A549 (cell line): ENCODE measurements around the gene THEM4. TPM values are rescaled to one million over a fixed set of nuclear protein-coding genes. Genes with fewer than 3 reads are reported as not detected.
"Not testable (repeated sequence)": the region's sequence is repeated elsewhere in the genome, so short reads cannot be mapped to it uniquely, and the experiment has no call there.

Experiments
- ATAC-seq, 2 experiments: fragments of 200-7000 bp in 1 of 2; fragments of >200 bp in 1 of 2; cut with Nextera tagmentation in 1 of 2; cut with Tn5 transposase in 1 of 2; 3 replicates each; pipeline versions ENCODE4 v1.8.0 to v1.9.1; 2018 to 2020; ENCODE audit warnings: mild to moderate bottlenecking in 1 of 2, moderate library complexity in 1 of 2
- CTCF ChIA-PET: fragments of 300-600 bp; sonication (Branson Sonifier 250); formaldehyde crosslinking; extraction: SDS; loops from one replicate; lab custom pipeline; 2021; ENCODE audit warnings: antibody characterized with exemption, inconsistent platforms; lab: Yijun Ruan, JAX
- POLR2A ChIA-PET: fragments of 350-600 bp; formaldehyde crosslinking; extraction: SDS; loops from one replicate; lab custom pipeline; 2021; ENCODE audit warnings: antibody characterized with exemption, inconsistent platforms; lab: Yijun Ruan, JAX
- DNase-seq, 2 experiments: peaks; one replicate each; pipeline versions ENCODE4 v3.0.0 to v3.0.0-alpha.2; 2011 to 2016; ENCODE audit warnings: low read depth in 1 of 2, low spot score in 1 of 2
- FAIRE-seq: peaks from 2 replicates; lab custom pipeline; 2011; peaks lifted over from hg19 to GRCh38; lab: Jason Lieb, UNC
- H3K27ac ChIP-seq, 2 experiments: fragments of >200 bp; sonication (Bioruptor Twin); formaldehyde crosslinking; 3 replicates each; pipeline ENCODE4 v1.5.1; 2016 to 2017
- H3K4me1 ChIP-seq: fragments of >200 bp; sonication (Bioruptor Twin); formaldehyde crosslinking; 3 replicates; pipeline ENCODE4 v1.6.1; 2016
- H3K4me2 ChIP-seq: fragments of >200 bp; sonication (Bioruptor Twin); formaldehyde crosslinking; 3 replicates; pipeline ENCODE4 v1.6.1; 2016
- H3K4me3 ChIP-seq: fragments of >200 bp; sonication (Bioruptor Twin); formaldehyde crosslinking; 3 replicates; pipeline ENCODE4 v1.5.1; 2016
- H3K9me3 ChIP-seq: fragments of >200 bp; sonication (Bioruptor Twin); formaldehyde crosslinking; 3 replicates; pipeline ENCODE4 v1.6.1; 2016
- CEBPB ChIP-seq, 2 experiments: fragments of >200 bp in 1 of 2; sonication (Bioruptor Twin) in 1 of 2; formaldehyde crosslinking in 1 of 2; IDR thresholded peaks; 2 replicates each; pipeline ENCODE4 v1.6.1; 2012 to 2016
- ESRRA ChIP-seq: fragments of 150-350 bp; IDR thresholded peaks from 2 replicates; pipeline ENCODE4 v1.6.1; 2014; ENCODE audit warnings: mild to moderate bottlenecking, low read length, borderline replicate concordance
- FOSB ChIP-seq: fragments of 250-450 bp; sonication (Bioruptor Pico); IDR thresholded peaks from 2 replicates; pipeline ENCODE4 v1.5.0; 2020; ENCODE audit warnings: mild to moderate bottlenecking, moderate library complexity
- POLR2AphosphoS2 ChIP-seq: conservative IDR thresholded peaks from 2 replicates; pipeline ENCODE4 v1.6.1; 2012; ENCODE audit warnings: low read length, improper control_type of control experiment, inconsistent platforms
- RARB ChIP-seq: fragments of 250-450 bp; sonication (Bioruptor Pico); IDR thresholded peaks from 2 replicates; pipeline ENCODE4 v1.8.0; 2021; ENCODE audit warnings: mild to moderate bottlenecking, moderate library complexity
- RFX5 ChIP-seq: fragments of 450-650 bp; IDR thresholded peaks from 2 replicates; pipeline ENCODE4 v1.7.1; 2014; ENCODE audit warnings: antibody characterized with exemption, mild to moderate bottlenecking, moderate library complexity
- TP53 ChIP-seq: fragments of 250-450 bp; sonication (Bioruptor Pico); IDR thresholded peaks from 2 replicates; pipeline ENCODE4 v1.5.0; 2021; ENCODE audit warnings: mild to moderate bottlenecking, moderate library complexity
- ZC3H11A ChIP-seq: fragments of 450-650 bp; IDR thresholded peaks from 2 replicates; pipeline ENCODE4 v1.6.1; 2014; ENCODE audit warnings: antibody characterized with exemption, mild to moderate bottlenecking
- ZSCAN20 ChIP-seq: fragments of 250-450 bp; sonication (Bioruptor Pico); IDR thresholded peaks from 2 replicates; pipeline ENCODE4 v1.8.0; 2022; ENCODE audit warnings: mild to moderate bottlenecking, moderate library complexity
- WGBS: methylation state at CpG from one replicate; pipeline ENCODE4 v1.1.6; 2017; ENCODE audit errors: missing lambda C conversion rate; 5-methylcytosine and 5-hydroxymethylcytosine counted together
- polyA plus RNA-seq, 4 experiments: library from polyadenylated mRNA; depleted of rRNA in 3 of 4; stranded (reverse); fragments of >200 nt; fragmentation: RNase III in 1 of 4; extraction: RNeasy Plus Mini Kit Qiagen cat#74134 plus additional on column Dnase treatment in 1 of 4; gene quantifications; 2 replicates in 3 of 4; 3 replicates in 1 of 4; pipeline ENCODE4 v1.2.3, GENCODE V29; 2011 to 2017
- TF ChIP-seq, protein P1 (sequence below): fragments of >200 bp; sonication (Bioruptor Twin); formaldehyde crosslinking; IDR thresholded peaks from 3 replicates; pipeline ENCODE4 v1.6.1; 2016
- TF ChIP-seq, protein P2 (sequence below): IDR thresholded peaks from 2 replicates; pipeline ENCODE4 v1.6.1; 2012

The THEM4 gene
- polyA plus RNA-seq, 2 of the 4 experiments (the other 2 are of a cell fraction) = 16.6 to 32.3 TPM

DNA sequence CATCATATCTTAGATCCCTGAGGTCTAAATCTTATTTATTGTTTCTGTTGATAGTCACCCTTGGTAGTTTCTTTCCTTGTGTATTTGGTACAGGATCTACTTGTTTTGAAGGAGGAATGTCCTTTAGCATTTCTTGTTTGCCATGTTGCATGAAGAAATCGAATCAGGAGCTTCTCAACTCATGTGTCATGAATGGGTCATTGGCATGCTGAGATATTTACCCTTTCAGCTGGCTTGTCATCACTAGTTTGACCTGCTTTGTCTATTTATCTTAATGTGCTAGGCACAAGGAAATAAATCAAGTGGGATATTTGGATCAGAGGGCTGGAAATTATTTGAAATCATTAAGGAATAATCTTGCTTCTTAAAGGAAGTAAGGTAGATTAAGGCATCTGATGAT, 23.8 kb downstream of the THEM4 start:
- Histone ChIP-seq H3K27ac (no peak overlapping the region), H3K4me2 (no peak overlapping the region), H3K9me3 (no peaks in the 10 kb centered on the region), H3K4me1 (no peaks in the 10 kb centered on the region), H3K4me3 (no peak overlapping the region)
- FAIRE-seq (no peak), ATAC-seq (no peak), DNase-seq (no peak)
- TF ChIP-seq POLR2AphosphoS2 = no peak
- TF ChIP-seq, protein P1, sequence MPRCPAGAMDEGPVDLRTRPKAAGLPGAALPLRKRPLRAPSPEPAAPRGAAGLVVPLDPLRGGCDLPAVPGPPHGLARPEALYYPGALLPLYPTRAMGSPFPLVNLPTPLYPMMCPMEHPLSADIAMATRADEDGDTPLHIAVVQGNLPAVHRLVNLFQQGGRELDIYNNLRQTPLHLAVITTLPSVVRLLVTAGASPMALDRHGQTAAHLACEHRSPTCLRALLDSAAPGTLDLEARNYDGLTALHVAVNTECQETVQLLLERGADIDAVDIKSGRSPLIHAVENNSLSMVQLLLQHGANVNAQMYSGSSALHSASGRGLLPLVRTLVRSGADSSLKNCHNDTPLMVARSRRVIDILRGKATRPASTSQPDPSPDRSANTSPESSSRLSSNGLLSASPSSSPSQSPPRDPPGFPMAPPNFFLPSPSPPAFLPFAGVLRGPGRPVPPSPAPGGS = no peak
- no peak for TF ChIP-seq FOSB (CRISPR knock-in tag)
- TF ChIP-seq CEBPB (IDR thresholded peaks at IDR 0.05) = no peak
- no peak for TF ChIP-seq TP53 (CRISPR knock-in tag)
- no peak for TF ChIP-seq RARB (CRISPR knock-in tag)
- no peak for TF ChIP-seq ZSCAN20 (CRISPR knock-in tag)
- no peak for TF ChIP-seq RFX5
- TF ChIP-seq, protein P2, sequence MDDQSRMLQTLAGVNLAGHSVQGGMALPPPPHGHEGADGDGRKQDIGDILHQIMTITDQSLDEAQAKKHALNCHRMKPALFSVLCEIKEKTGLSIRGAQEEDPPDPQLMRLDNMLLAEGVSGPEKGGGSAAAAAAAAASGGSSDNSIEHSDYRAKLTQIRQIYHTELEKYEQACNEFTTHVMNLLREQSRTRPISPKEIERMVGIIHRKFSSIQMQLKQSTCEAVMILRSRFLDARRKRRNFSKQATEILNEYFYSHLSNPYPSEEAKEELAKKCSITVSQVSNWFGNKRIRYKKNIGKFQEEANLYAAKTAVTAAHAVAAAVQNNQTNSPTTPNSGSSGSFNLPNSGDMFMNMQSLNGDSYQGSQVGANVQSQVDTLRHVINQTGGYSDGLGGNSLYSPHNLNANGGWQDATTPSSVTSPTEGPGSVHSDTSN = no peak
- no peak for TF ChIP-seq ESRRA
- 27% methylated on average over 1 of the region's 1 CpG for WGBS
- POLR2A ChIA-PET = no interaction called here
- CTCF ChIA-PET = interaction anchor here (0.6 to 1.7 kb wide), 3 partner anchors 24 to 128 kb away, joined by 3 to 6 read pairs (median 6); partner anchors contain the start of gene THEM4

GRCh38 chr1:151884879-151885278, 24.4 kb downstream of the THEM4 start:
- ATAC-seq, H3K4me2 ChIP-seq, H3K4me1 ChIP-seq, H3K9me3 ChIP-seq, POLR2A ChIA-PET, DNase-seq, H3K4me3 ChIP-seq, H3K27ac ChIP-seq, FAIRE-seq: not testable (repeated sequence)
- CTCF ChIA-PET = interaction anchor here (0.6 to 1.7 kb wide), 3 partner anchors 24 to 129 kb away, joined by 3 to 6 read pairs (median 6); partner anchors contain the start of gene THEM4
- TF ChIP-seq ZC3H11A = 0 out of 2 replicates have a peak, but pooled peaks have one; percentile 7
- 95% methylated on average over 5 of the region's 5 CpGs for WGBS

DNA sequence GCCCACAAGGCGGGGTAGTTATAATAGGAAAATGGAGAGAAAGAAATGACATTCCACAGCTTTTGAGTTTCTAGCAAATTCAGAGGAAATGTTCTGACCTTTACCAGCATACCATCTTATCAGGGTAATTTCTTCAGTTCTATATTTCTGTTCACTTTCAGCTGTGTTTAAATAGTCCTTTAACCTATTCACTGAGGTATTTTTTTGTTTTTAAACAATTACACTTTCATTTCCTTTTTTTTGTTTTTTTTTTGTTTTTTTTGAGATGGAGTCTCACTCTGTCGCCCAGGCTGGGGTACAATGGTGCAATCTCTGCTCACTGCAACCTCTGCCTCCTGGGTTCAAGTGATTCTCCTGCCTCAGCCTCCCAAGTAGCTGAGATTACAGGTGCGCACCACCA, 24.9 kb downstream of the THEM4 start:
- H3K4me3 ChIP-seq, H3K9me3 ChIP-seq, H3K4me1 ChIP-seq, H3K27ac ChIP-seq, ATAC-seq, DNase-seq, H3K4me2 ChIP-seq, FAIRE-seq: not testable (repeated sequence)
- POLR2A ChIA-PET = interaction anchor here (0.6 kb wide), 1 partner anchor 583 kb away, joined by 4 read pairs; no protein-coding TSS in a partner anchor
- 93% methylated on average over 3 of the region's 3 CpGs for WGBS
- CTCF ChIA-PET = interaction anchor here (1.0 to 1.7 kb wide), 2 partner anchors 50 to 116 kb away, joined by 3 to 6 read pairs; no protein-coding TSS in a partner anchor

GRCh38 chr1:151883898-151884297, 25.4 kb downstream of the THEM4 start:
- not testable (repeated sequence) for ATAC-seq, H3K9me3 ChIP-seq, H3K4me1 ChIP-seq, H3K4me3 ChIP-seq, H3K4me2 ChIP-seq, DNase-seq, H3K27ac ChIP-seq, FAIRE-seq
- POLR2A ChIA-PET = interaction anchor here (0.6 kb wide), 1 partner anchor 583 kb away, joined by 4 read pairs; no protein-coding TSS in a partner anchor
- CTCF ChIA-PET = interaction anchor here (1.0 to 1.7 kb wide), 2 partner anchors 51 to 117 kb away, joined by 3 to 6 read pairs; no protein-coding TSS in a partner anchor
- TF ChIP-seq ZC3H11A = peak; percentile 37; the same call in 1 of the 2 replicates
- TF ChIP-seq, all 56 proteins: peak for 1; not testable (repeated sequence) for 55
- 88% methylated on average over 4 of the region's 4 CpGs for WGBS

GRCh38 chr1:151882918-151883317, 26.4 kb downstream of the THEM4 start:
- POLR2A ChIA-PET = not testable (repeated sequence)

More at GRCh38 chr1:151882918-151883317, 26.4 kb downstream of the THEM4 start:
- H3K27ac ChIP-seq, H3K4me2 ChIP-seq, FAIRE-seq, H3K9me3 ChIP-seq, H3K4me1 ChIP-seq, CTCF ChIA-PET, DNase-seq, ATAC-seq, H3K4me3 ChIP-seq: not testable (repeated sequence)
- WGBS = 91% methylated on average over 5 of the region's 5 CpGs
- TF ChIP-seq ZC3H11A = peak; percentile 87
